ENCODE measurements around the gene GPC1. TPM values are rescaled to one million over a fixed set of nuclear protein-coding genes. Genes with fewer than 3 reads are reported as not detected.

GPC1 gene
- total RNA-seq, 1 donor from 2014 or later, result 91.4 TPM

DNA sequence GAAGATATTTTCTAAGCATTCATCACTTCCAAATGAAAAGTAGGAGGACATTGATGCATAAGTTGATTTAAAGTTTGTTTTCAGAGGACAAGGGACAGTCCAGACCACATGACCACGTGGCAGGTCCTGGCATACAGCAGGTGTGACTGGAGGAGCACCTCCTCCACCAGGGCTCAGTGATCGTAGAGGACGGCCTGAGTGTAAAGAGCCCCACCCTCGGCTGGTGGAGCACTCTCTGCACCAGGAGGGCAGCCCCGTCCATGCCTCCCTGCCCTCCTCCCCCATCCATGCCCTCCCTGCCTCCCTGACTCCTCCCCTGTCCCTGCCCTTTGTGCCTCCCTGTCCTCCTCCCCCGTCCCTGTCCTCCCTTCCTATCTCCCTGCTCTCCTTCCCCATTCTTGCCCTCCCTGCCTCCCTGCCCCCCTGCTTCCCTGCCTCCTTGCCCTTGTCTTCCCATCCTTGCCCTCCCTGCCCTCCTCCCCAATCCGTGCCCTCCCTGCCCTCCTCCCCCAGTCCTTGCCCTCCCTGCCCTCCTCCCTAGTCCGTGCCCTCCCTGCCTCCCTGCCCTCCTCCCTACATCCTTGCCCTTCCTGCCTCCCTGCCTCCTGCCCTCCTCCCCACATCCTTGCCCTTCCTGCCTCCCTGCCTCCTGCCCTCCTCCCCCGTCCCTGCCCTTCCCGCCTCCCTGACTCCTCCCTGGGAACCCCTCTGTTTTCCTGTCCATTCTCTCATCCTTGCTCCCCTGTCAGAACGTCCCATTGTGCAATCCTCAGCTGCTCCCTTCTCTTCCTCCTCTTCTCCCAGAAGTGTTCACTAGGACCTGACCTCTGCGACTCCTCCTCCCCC is 74.4 kb downstream of the GPC1 start:
- Mint-ChIP-seq H3K4me3 (ENCODE audit: low read depth) (no peak overlapping the region), H3K4me1 (ENCODE audit: low read depth) (peaks cover 1% of the 10 kb centered on the region)

GRCh38 chr2:240510513-240511210 is 75.2 kb downstream of the GPC1 start:
- Mint-ChIP-seq H3K27ac (no peak overlapping the region), H3K27me3 (no peaks in the 10 kb centered on the region), H3K36me3 (ENCODE audit: insufficient read depth) (peaks cover 6% of the 10 kb centered on the region), H3K4me1 (ENCODE audit: low read depth) (peaks cover 1% of the 10 kb centered on the region), H3K9me3 (ENCODE audit: low read depth) (no peaks in the 10 kb centered on the region), H3K4me3 (ENCODE audit: low read depth) (no peak overlapping the region)
- no peak for DNase-seq (ENCODE audit: low spot score, unreplicated experiment)
- TF ChIP-seq, protein P1, sequence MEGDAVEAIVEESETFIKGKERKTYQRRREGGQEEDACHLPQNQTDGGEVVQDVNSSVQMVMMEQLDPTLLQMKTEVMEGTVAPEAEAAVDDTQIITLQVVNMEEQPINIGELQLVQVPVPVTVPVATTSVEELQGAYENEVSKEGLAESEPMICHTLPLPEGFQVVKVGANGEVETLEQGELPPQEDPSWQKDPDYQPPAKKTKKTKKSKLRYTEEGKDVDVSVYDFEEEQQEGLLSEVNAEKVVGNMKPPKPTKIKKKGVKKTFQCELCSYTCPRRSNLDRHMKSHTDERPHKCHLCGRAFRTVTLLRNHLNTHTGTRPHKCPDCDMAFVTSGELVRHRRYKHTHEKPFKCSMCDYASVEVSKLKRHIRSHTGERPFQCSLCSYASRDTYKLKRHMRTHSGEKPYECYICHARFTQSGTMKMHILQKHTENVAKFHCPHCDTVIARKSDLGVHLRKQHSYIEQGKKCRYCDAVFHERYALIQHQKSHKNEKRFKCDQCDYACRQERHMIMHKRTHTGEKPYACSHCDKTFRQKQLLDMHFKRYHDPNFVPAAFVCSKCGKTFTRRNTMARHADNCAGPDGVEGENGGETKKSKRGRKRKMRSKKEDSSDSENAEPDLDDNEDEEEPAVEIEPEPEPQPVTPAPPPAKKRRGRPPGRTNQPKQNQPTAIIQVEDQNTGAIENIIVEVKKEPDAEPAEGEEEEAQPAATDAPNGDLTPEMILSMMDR (IDR thresholded peaks at IDR 0.05; ENCODE audit: unreplicated experiment), result no peak

More for the DNA sequence above, 74.4 kb downstream of the GPC1 start:
- Mint-ChIP-seq H3K27ac (no peak overlapping the region), H3K9me3 (ENCODE audit: low read depth) (no peaks in the 10 kb centered on the region), H3K36me3 (ENCODE audit: insufficient read depth) (peaks cover 6% of the 10 kb centered on the region), H3K27me3 (no peaks in the 10 kb centered on the region)
- peak; percentile 5 for DNase-seq (ENCODE audit: low spot score, unreplicated experiment)
- TF ChIP-seq, protein P1 (IDR thresholded peaks at IDR 0.05; ENCODE audit: unreplicated experiment), result no peak

GRCh38 chr2:240511351-240512108 is 76.1 kb downstream of the GPC1 start:
- DNase-seq (ENCODE audit: low spot score, unreplicated experiment), result peak; percentile 5

DNA sequence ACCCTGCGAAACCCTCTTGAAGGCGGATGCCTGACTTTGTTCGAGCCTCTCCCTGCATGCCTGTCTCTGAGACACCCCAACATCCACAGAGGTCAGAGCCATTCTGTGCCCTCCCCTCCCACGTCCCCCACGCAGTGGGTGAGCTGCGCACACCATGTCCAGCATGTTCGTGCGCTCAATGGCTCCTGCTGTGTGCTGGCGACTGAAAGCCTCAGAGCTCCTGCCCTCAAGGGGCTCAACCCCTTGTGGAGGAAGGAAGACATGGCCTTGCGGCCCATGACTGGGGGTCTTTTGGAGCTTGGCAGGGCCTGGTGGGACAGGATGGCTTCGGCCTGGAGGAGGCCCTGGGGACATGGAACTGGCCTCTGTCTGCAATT is 76.6 kb downstream of the GPC1 start:
- H3K27ac Mint-ChIP-seq, result no peak overlapping the region
- no peaks in the 10 kb centered on the region for H3K27me3 Mint-ChIP-seq
- no peaks in the 10 kb centered on the region for H3K9me3 Mint-ChIP-seq (ENCODE audit: low read depth)
- peaks cover 1% of the 10 kb centered on the region for H3K4me1 Mint-ChIP-seq (ENCODE audit: low read depth)
- H3K36me3 Mint-ChIP-seq (ENCODE audit: insufficient read depth), result peaks cover 8% of the 10 kb centered on the region
- no peak for DNase-seq (ENCODE audit: low spot score, unreplicated experiment)
- H3K4me3 Mint-ChIP-seq (ENCODE audit: low read depth), result no peak overlapping the region
- TF ChIP-seq, protein P1 (IDR thresholded peaks at IDR 0.05; ENCODE audit: unreplicated experiment), result no peak

More at GRCh38 chr2:240511351-240512108, 76.1 kb downstream of the GPC1 start:
- no peak overlapping the region for H3K27ac Mint-ChIP-seq
- TF ChIP-seq, protein P1 (IDR thresholded peaks at IDR 0.05; ENCODE audit: unreplicated experiment), result no peak
- no peaks in the 10 kb centered on the region for H3K27me3 Mint-ChIP-seq
- H3K36me3 Mint-ChIP-seq (ENCODE audit: insufficient read depth), result peaks cover 6% of the 10 kb centered on the region
- no peaks in the 10 kb centered on the region for H3K9me3 Mint-ChIP-seq (ENCODE audit: low read depth)
- H3K4me1 Mint-ChIP-seq (ENCODE audit: low read depth), result peaks cover 1% of the 10 kb centered on the region
- H3K4me3 Mint-ChIP-seq (ENCODE audit: low read depth), result no peak overlapping the region
